IMR-90 (cell line): Measurements from ENCODE around the gene IVL.

Experiments
- CTCF ChIP-seq: conservative IDR thresholded peaks from 2 replicates; pipeline ENCODE4 v1.5.1; 2012; ENCODE audit warnings: mild to moderate bottlenecking, low read depth, low read length, improper control_type of control experiment
- ELK1 ChIP-seq: fragments of 150-350 bp; IDR thresholded peaks from 2 replicates; pipeline ENCODE4 v1.6.1; 2016; ENCODE audit warnings: low read depth, mild to moderate bottlenecking, low read length, moderate library complexity, borderline replicate concordance
- MAFK ChIP-seq: IDR thresholded peaks from 2 replicates; pipeline ENCODE4 v1.6.1; 2012; ENCODE audit warnings: low read depth, low read length, improper control_type of control experiment
- POLR2A ChIP-seq: IDR thresholded peaks from 2 replicates; pipeline ENCODE4 v1.6.1; 2012; ENCODE audit warnings: mild to moderate bottlenecking, low read depth, low read length

GRCh38 chr1:152953761-152954160 lies 45.4 kb downstream of the IVL start:
- TF ChIP-seq ELK1 = no peak
- no peak for TF ChIP-seq MAFK
- no peak for TF ChIP-seq CTCF
- no peak for TF ChIP-seq POLR2A
